ENCODE measurements around the gene TRIP11.

Gene TRIP11

GRCh38 chr14:92012121-92012748, 27.6 kb downstream of the TRIP11 start:
- DNase-seq (ENCODE audit: low read depth, low spot score) = no peak
- no peak overlapping the region for H3K27ac ChIP-seq

DNA sequence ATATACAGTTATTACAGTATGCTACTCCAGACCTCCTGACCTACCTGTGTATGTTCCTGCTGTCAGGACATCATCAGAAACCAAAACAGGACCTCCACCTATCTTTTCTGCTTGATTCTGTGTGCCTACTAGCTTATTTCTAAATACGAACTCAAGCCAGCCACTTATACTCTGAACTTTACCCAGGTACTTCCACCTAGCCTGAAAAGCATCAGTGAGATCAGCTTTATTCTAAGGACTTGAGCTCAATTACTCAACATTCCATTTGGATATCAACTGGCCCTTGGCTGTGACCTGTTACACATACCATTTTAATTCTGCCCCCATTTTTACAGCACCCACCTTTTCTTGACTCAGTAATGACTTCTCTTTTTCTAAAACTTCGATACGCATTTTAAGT, 29.2 kb downstream of the TRIP11 start:
- DNase-seq (ENCODE audit: low read depth, low spot score) = no peak
- no peak overlapping the region for H3K27ac ChIP-seq

DNA sequence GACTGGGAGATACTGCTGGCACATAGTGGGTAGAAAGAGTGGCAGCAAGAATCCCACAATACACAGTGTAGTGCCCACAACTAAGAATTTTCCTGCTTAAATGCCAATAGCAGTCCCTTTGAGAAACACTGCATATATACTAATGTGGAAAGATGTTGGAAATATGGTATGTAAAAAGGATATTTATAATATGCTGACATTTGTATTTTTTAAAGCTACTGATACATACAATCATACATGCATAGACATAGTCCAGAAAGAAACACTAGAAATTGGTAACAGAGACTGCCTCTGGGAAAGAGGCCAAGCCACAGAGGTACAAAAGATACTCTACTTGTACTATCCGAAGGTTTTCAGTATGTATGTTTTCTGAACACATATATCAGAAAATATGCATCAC, 30.3 kb downstream of the TRIP11 start:
- DNase-seq (ENCODE audit: low read depth, low spot score) = no peak
- no peak overlapping the region for H3K27ac ChIP-seq

GRCh38 chr14:92005019-92005418, 34.8 kb downstream of the TRIP11 start:
- H3K27ac ChIP-seq = no peak overlapping the region
- DNase-seq (ENCODE audit: low read depth, low spot score) = no peak

DNA sequence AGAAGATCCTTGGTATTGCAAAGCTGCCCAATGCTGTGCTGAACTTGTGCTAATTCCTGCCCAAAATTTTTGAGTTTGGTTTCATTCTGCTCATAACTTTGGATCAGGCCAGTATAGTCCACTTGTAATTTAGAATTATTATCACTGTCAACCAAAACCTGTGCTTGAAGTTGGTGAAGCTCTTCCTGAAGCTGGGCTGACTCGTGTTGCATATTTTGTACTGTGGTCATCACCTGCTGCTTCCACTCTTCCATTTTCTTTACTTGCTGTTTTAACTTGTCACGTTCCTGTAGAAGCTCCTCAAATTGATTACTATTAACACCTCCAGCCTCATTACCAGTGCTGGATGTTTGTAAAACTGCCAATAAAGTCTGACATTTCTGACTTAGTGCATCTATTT, 35.8 kb downstream of the TRIP11 start:
- no peak overlapping the region for H3K27ac ChIP-seq
- no peak for DNase-seq (ENCODE audit: low read depth, low spot score)

GRCh38 chr14:91998667-91999570, 40.9 kb downstream of the TRIP11 start:
- DNase-seq (ENCODE audit: low read depth, low spot score) = no peak

DNA sequence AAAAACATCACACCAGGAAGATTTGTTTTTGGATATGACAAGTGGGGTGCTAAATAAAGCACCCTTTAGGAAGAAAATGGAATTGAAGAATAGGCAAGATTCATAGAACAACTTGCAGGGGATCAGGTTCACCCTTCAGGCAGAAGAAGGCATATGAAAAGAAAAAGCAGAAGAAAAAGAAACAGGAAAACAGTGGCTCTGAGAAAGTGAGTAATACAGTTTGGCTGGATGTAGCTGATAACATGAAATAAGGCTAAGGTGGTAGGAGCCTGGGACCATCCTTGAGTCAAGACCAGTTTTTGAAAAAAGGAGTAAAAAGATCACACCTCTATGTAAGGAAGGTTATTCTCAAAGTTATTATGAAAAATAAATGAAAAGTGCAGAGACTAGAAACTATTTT, 42.4 kb downstream of the TRIP11 start:
- no peak for DNase-seq (ENCODE audit: low read depth, low spot score)
- peak overlapping the region; percentile 82 for H3K27ac ChIP-seq

More at GRCh38 chr14:91998667-91999570, 40.9 kb downstream of the TRIP11 start:
- H3K27ac ChIP-seq = peak overlapping the region; percentile 82

- peak overlapping the region; percentile 82 for H3K27ac ChIP-seq
- DNase-seq (ENCODE audit: low read depth, low spot score) = peak; percentile 68
Measured at GRCh38 chr14:91996948-91997371, 42.9 kb downstream of the TRIP11 start.

DNA sequence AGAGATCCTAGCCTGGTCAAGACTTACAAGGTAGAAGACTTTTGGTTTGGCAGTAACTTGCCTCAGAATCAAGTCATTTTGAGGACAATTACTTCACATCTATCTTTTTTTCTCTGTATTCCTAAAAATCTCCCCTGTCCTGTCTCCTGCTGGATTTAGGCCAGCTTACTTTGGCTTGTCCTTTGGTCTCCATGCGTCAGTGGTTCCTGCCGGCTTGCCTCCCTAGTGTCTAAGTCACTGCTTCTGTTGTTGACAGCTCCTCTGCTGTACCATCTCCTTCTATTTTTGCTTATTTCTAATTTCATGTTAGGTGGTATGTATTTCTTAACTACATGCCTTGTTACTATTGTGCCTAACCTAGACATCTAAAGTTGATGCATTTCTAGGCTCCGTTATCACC, 52.7 kb downstream of the TRIP11 start:
- DNase-seq (ENCODE audit: low read depth, low spot score) = no peak
- H3K27ac ChIP-seq = no peak overlapping the region

DNA sequence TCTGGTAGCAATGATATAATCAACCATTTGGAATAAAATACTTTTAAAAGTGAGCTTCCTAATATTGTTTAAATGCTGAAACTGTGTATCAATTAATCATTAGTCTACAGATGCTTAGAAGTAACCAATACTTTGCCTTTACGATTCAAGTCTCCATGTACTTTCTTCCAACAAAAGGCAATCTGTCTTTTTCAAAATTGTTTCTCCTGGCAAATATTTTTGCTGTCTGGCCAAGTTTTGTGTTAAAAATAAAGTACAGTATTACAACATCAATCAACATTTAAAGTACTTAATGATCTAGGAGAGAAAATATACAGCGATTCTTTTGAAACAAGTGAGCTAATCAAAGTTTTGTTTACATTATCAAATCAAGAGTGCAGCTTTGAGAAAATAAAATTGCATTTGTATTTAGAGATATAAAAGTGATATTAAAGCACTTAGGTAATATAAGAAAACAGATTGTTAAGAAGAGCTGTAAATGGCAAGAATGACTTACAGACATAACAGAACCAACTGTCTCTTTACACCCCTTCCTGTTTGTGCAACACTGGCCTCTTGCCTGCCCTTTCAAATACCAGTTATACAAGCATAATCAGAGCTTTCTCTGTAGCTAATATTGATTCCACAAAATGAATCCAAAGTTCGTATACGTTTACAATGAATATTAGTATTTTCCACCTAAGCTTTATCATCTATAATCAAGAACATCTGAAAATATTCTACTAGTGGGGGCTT, 54.2 kb downstream of the TRIP11 start:
- DNase-seq (ENCODE audit: low read depth, low spot score) = no peak
- H3K27ac ChIP-seq = peak overlapping the region; percentile 1

GRCh38 chr14:91985008-91985407, 54.9 kb downstream of the TRIP11 start:
- no peak for DNase-seq (ENCODE audit: low read depth, low spot score)
- peak overlapping the region; percentile 1 for H3K27ac ChIP-seq

- no peak overlapping the region for H3K27ac ChIP-seq
- no peak for DNase-seq (ENCODE audit: low read depth, low spot score)
Measured at GRCh38 chr14:91983588-91983987, 56.3 kb downstream of the TRIP11 start.

- peak; percentile 81 for DNase-seq (ENCODE audit: low read depth, low spot score)
- peak overlapping the region; percentile 60 for H3K27ac ChIP-seq
Measured at GRCh38 chr14:91980157-91980556, 59.7 kb downstream of the TRIP11 start.

DNA sequence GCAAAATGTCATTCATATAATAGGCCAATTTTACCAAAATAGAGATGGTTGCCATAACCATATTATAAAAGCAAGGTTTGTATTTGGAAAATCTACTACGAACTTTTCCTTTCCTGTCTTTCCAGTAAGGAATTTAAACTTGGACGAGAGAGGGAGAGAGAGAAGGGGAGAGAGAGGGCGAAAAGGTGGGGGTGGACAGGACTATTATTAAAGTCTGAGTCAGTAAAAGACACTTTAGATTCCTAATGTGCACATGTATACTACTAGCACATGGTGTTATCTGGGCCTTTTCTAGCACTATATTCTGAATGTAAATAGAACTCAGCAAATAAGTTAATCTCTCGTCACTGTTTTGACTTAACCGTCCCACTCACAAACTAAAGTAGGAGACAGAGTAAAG, 62.0 kb downstream of the TRIP11 start:
- no peak overlapping the region for H3K27ac ChIP-seq
- DNase-seq (ENCODE audit: low read depth, low spot score) = no peak

GRCh38 chr14:91975763-91976162, 64.1 kb downstream of the TRIP11 start:
- H3K27ac ChIP-seq = no peak overlapping the region
- no peak for DNase-seq (ENCODE audit: low read depth, low spot score)

- DNase-seq (ENCODE audit: low read depth, low spot score) = no peak
- no peak overlapping the region for H3K27ac ChIP-seq
Measured at GRCh38 chr14:91971188-91971778, 68.6 kb downstream of the TRIP11 start.

GRCh38 chr14:91968280-91968679, 71.6 kb downstream of the TRIP11 start:
- DNase-seq (ENCODE audit: low read depth, low spot score) = no peak
- H3K27ac ChIP-seq = no peak overlapping the region

- no peak overlapping the region for H3K27ac ChIP-seq
- DNase-seq (ENCODE audit: low read depth, low spot score) = no peak
Measured at GRCh38 chr14:91964724-91965123, 75.1 kb downstream of the TRIP11 start.

- no peak for DNase-seq (ENCODE audit: low read depth, low spot score)
- H3K27ac ChIP-seq = no peak overlapping the region
Measured at GRCh38 chr14:91964011-91964410, 75.8 kb downstream of the TRIP11 start.

- DNase-seq (ENCODE audit: low read depth, low spot score) = no peak
- H3K27ac ChIP-seq = no peak overlapping the region
Measured at GRCh38 chr14:91963465-91963864, 76.4 kb downstream of the TRIP11 start.
